ENCODE results near the gene SCD5. TPM values are rescaled to one million over a fixed set of nuclear protein-coding genes. Genes with fewer than 3 reads are reported as not detected.

The SCD5 gene
- total RNA-seq, 1 donor from 2014 or later: 23.9 TPM

DNA sequence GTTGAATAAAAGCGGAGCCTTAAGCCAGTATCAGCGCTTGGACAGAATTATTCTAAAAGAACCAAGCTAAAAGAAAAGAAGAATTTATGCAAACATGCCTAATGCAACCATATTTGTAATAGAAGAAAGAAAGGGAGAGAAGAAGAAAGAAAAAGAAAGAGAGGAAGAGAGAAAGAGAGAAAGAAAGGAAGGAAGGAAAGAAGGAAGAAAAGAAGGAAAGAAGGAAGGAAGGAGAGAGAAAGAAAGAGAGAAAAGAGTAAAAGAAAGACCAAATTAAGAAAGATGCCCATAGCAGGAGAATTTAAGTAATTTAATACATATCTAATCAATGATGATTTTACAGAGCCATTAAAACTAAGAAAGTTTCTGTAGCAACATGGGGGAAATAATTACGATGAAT, 206.0 kb downstream of the SCD5 start:
- no peak for DNase-seq (ENCODE audit: extremely low spot score, unreplicated experiment)
- no peak overlapping the region for H3K4me3 Mint-ChIP-seq (ENCODE audit: unreplicated experiment)
- TF ChIP-seq, protein P1, sequence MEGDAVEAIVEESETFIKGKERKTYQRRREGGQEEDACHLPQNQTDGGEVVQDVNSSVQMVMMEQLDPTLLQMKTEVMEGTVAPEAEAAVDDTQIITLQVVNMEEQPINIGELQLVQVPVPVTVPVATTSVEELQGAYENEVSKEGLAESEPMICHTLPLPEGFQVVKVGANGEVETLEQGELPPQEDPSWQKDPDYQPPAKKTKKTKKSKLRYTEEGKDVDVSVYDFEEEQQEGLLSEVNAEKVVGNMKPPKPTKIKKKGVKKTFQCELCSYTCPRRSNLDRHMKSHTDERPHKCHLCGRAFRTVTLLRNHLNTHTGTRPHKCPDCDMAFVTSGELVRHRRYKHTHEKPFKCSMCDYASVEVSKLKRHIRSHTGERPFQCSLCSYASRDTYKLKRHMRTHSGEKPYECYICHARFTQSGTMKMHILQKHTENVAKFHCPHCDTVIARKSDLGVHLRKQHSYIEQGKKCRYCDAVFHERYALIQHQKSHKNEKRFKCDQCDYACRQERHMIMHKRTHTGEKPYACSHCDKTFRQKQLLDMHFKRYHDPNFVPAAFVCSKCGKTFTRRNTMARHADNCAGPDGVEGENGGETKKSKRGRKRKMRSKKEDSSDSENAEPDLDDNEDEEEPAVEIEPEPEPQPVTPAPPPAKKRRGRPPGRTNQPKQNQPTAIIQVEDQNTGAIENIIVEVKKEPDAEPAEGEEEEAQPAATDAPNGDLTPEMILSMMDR (IDR thresholded peaks at IDR 0.05): no peak
- H3K4me1 Mint-ChIP-seq (ENCODE audit: unreplicated experiment): peaks cover 4% of the 10 kb centered on the region
- no peak overlapping the region for H3K27ac Mint-ChIP-seq (ENCODE audit: unreplicated experiment)
- no peaks in the 10 kb centered on the region for H3K9me3 Mint-ChIP-seq (ENCODE audit: unreplicated experiment)
- H3K36me3 Mint-ChIP-seq (ENCODE audit: unreplicated experiment): no peaks in the 10 kb centered on the region
- H3K27me3 Mint-ChIP-seq (ENCODE audit: unreplicated experiment): peaks cover 47% of the 10 kb centered on the region

DNA sequence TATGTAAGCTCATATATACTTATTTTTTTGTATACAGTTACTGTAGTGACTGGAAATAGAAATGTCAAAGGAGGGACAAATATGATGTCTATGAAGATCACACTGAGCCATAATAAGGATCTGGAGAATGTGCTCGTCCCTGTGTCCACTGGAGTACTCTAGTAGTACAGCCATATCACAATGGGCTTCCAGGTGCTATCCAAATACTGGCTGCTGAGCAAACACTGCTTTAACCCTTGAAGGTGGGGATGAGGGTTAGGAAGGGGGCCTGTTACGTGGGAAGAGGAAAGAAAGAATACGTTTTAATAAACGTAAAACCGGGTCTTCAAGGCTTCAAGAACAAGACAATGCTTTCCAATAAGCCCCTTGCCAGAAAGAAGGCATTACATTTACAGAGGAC, 207.0 kb downstream of the SCD5 start:
- Mint-ChIP-seq H3K27ac (ENCODE audit: unreplicated experiment) (no peak overlapping the region), H3K9me3 (ENCODE audit: unreplicated experiment) (no peaks in the 10 kb centered on the region), H3K4me1 (ENCODE audit: unreplicated experiment) (peaks cover 4% of the 10 kb centered on the region), H3K36me3 (ENCODE audit: unreplicated experiment) (no peaks in the 10 kb centered on the region), H3K4me3 (ENCODE audit: unreplicated experiment) (no peak overlapping the region), H3K27me3 (ENCODE audit: unreplicated experiment) (peaks cover 42% of the 10 kb centered on the region)
- DNase-seq (ENCODE audit: extremely low spot score, unreplicated experiment): no peak
- TF ChIP-seq, protein P1 (IDR thresholded peaks at IDR 0.05): no peak

DNA sequence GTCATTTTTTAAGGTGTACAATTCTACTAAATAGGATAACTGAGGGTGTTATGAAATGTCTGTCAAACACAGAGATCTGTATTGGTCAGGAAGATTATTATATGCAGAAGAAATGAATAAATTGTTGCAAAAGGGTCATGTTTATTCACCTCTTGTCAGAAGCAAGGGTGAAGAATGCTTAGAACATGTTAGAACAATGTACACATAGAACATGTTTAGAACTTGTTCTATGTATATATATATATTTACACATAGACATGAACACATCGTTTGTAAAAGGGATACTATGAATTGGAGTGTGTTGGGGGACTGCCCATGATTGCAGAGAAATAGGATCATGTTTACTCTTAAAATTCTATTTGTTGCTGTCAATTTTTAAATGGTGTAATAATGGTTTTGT, 208.8 kb downstream of the SCD5 start:
- Mint-ChIP-seq H3K27ac (ENCODE audit: unreplicated experiment) (no peak overlapping the region), H3K4me3 (ENCODE audit: unreplicated experiment) (no peak overlapping the region), H3K36me3 (ENCODE audit: unreplicated experiment) (no peaks in the 10 kb centered on the region), H3K4me1 (ENCODE audit: unreplicated experiment) (peaks cover 4% of the 10 kb centered on the region), H3K27me3 (ENCODE audit: unreplicated experiment) (peaks cover 35% of the 10 kb centered on the region), H3K9me3 (ENCODE audit: unreplicated experiment) (no peaks in the 10 kb centered on the region)
- DNase-seq (ENCODE audit: extremely low spot score, unreplicated experiment): no peak
- TF ChIP-seq, protein P1 (IDR thresholded peaks at IDR 0.05): no peak

DNA sequence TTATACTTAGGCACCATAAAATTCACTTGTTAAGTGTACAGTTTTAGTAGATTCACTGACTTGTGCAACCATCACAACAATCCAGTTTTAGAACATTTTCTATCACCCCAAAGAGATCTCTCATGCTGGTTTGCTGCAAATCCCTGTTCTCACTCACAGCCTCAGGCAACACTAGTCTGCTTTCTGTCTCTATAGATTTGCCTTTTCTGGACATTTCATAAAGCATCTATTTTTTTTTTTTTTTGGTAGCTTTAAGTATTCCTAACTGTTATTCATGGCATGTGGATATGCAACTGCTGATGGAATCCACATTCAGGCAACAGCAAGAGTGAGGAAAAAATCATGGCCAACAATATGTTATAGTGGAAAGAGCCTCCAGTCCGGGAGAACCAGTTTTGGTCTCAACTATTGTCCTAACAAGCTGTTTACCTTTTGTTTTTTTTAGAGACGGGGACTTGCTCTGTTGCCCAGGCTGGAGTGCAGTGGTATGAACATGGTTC, 209.8 kb downstream of the SCD5 start:
- H3K27ac Mint-ChIP-seq (ENCODE audit: unreplicated experiment): no peak overlapping the region

DNA sequence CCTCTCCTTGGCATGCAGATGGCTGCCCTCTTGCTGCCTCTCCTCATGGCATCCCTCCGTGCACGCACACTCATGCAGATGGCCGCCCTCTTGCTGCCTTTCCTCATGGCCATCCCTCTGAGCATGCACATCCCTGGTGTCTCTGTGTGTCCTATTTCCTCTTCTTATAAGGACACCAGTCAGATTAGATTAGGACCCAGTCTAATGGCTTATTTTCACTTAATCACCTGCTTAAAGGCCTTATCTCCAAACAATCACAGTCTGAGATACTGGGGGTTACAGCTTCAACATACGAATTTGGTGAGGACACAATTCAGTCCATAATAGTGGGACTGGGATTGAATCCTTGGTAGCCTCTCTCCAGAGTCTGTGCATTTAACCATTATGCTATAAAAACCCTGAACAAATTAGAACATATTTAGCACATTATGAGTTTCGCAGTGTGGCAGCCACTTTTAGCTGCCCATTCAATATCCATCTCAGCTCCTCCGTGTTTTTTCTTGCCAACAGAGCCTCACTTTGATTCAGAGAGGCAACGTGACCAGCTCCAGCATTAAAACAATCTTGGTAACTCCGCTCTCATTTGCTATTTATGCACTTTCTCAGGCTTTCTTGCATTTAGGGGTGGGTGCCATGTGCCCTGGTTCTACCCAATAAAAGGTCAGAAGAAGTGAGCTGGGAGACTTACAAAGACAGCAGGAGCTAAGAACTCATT, 210.6 kb downstream of the SCD5 start:
- TF ChIP-seq, protein P1 (IDR thresholded peaks at IDR 0.05): no peak
- H3K27ac Mint-ChIP-seq (ENCODE audit: unreplicated experiment): no peak overlapping the region
- no peaks in the 10 kb centered on the region for H3K36me3 Mint-ChIP-seq (ENCODE audit: unreplicated experiment)
- peaks cover 4% of the 10 kb centered on the region for H3K4me1 Mint-ChIP-seq (ENCODE audit: unreplicated experiment)
- peaks cover 35% of the 10 kb centered on the region for H3K27me3 Mint-ChIP-seq (ENCODE audit: unreplicated experiment)
- H3K9me3 Mint-ChIP-seq (ENCODE audit: unreplicated experiment): no peaks in the 10 kb centered on the region
- H3K4me3 Mint-ChIP-seq (ENCODE audit: unreplicated experiment): no peak overlapping the region
- no peak for DNase-seq (ENCODE audit: extremely low spot score, unreplicated experiment)

More for the DNA sequence above, 209.8 kb downstream of the SCD5 start:
- Mint-ChIP-seq H3K9me3 (ENCODE audit: unreplicated experiment) (no peaks in the 10 kb centered on the region), H3K4me3 (ENCODE audit: unreplicated experiment) (no peak overlapping the region), H3K27me3 (ENCODE audit: unreplicated experiment) (peaks cover 37% of the 10 kb centered on the region), H3K4me1 (ENCODE audit: unreplicated experiment) (peaks cover 4% of the 10 kb centered on the region), H3K36me3 (ENCODE audit: unreplicated experiment) (no peaks in the 10 kb centered on the region)
- no peak for DNase-seq (ENCODE audit: extremely low spot score, unreplicated experiment)
- TF ChIP-seq, protein P1 (IDR thresholded peaks at IDR 0.05): no peak

Measured in osteocyte (in vitro differentiated cells).